GM13976 (cell line): ENCODE measurements around the gene SH3BP1.
"Not testable (repeated sequence)": the region's sequence is repeated elsewhere in the genome, so short reads cannot be mapped to it uniquely, and the experiment has no call there.

Experiments
- DNase-seq: peaks from one replicate; pipeline ENCODE4 v3.0.0; 2012; ENCODE audit warnings: low spot score
- CTCF ChIP-seq: IDR thresholded peaks from 2 replicates; pipeline ENCODE4 v1.5.1; 2012; ENCODE audit warnings: borderline replicate concordance, mild to moderate bottlenecking; ENCODE audit not compliant: insufficient read depth; ENCODE audit errors: extremely low read depth, missing control alignments, control extremely low read depth
- in situ Hi-C: fragments of 300-500 bp; cut with MboI; formaldehyde crosslinking; loops from one replicate; pipeline ENCODE4 v1.12.0; 2022; ENCODE audit warnings: low sequenced_read_pairs, mixed read lengths, inconsistent platforms; ENCODE audit not compliant: unreplicated experiment

The SH3BP1 gene

GRCh38 chr22:37690407-37690806, 50.9 kb downstream of the SH3BP1 start:
- in situ Hi-C loops = no loop called here
- no peak for TF ChIP-seq CTCF
- DNase-seq = no peak

- in situ Hi-C loops = no loop called here
- TF ChIP-seq CTCF = no peak
- no peak for DNase-seq
Observed at GRCh38 chr22:37690901-37691504, 51.5 kb downstream of the SH3BP1 start.

GRCh38 chr22:37692627-37693285, 53.3 kb downstream of the SH3BP1 start:
- no peak for TF ChIP-seq CTCF
- no peak for DNase-seq
- in situ Hi-C loops = no loop called here

- in situ Hi-C loops, DNase-seq: not testable (repeated sequence)
Observed at GRCh38 chr22:37694131-37694530, 54.7 kb downstream of the SH3BP1 start.

GRCh38 chr22:37696260-37696656, 56.8 kb downstream of the SH3BP1 start:
- DNase-seq, in situ Hi-C loops: not testable (repeated sequence)

GRCh38 chr22:37696657-37697537, 57.4 kb downstream of the SH3BP1 start, which contains the start of gene TRIOBP:
Gene TRIOBP, plus strand, starts transcription at chr22:37697048. Its CDS starts 4,318 bp downstream, at chr22:37701366.
- DNase-seq = peak; percentile 90
- in situ Hi-C loops = no loop called here
- TF ChIP-seq CTCF = peak; percentile 37

- no peak for TF ChIP-seq CTCF
- in situ Hi-C loops = no loop called here
- no peak for DNase-seq
Observed at GRCh38 chr22:37697538-37697835, 58.0 kb downstream of the SH3BP1 start.
